Neural cell (in vitro differentiated cells): ENCODE measurements around the gene RAB3D. TPM values are rescaled to one million over a fixed set of nuclear protein-coding genes. Genes with fewer than 3 reads are reported as not detected.

Source experiments
- H2AFZ ChIP-seq: fragments of 200-600, 300-800 bp; sonication (generic), shearing (Covaris generic); 2 replicates; pipeline ENCODE4 v1.6.0; 2014; ENCODE audit warnings: low read depth, mild to moderate bottlenecking, antibody characterized with exemption, low read length, moderate library complexity
- H3F3A ChIP-seq: fragments of 200-600 bp; shearing (Covaris generic); 2 replicates; pipeline ENCODE4 v1.6.1; 2016; ENCODE audit warnings: mild to moderate bottlenecking, moderate library complexity, mixed read lengths, antibody characterized with exemption, low read length; ENCODE audit not compliant: insufficient read depth, poor library complexity, severe bottlenecking
- H3K27ac ChIP-seq: fragments of 200-600, 300-800 bp; sonication (generic), shearing (Covaris generic); 2 replicates; pipeline ENCODE4 v1.5.1; 2014; ENCODE audit warnings: mild to moderate bottlenecking, low read length, moderate library complexity
- H3K27me3 ChIP-seq: fragments of 300-800, 200-600 bp; sonication (generic), shearing (Covaris generic); 2 replicates; pipeline ENCODE4 v1.6.0; 2014; ENCODE audit warnings: mild to moderate bottlenecking, low read depth, low read length, moderate library complexity; ENCODE audit not compliant: insufficient read depth
- H3K36me3 ChIP-seq: fragments of 300-800, 200-600 bp; sonication (generic), shearing (Covaris generic); 2 replicates; pipeline ENCODE4 v1.5.1; 2014; ENCODE audit warnings: mild to moderate bottlenecking, antibody characterized with exemption, low read length, moderate library complexity; ENCODE audit not compliant: insufficient read depth
- H3K4me2 ChIP-seq: fragments of 300-800, 200-600 bp; sonication (generic), shearing (Covaris generic); 2 replicates; pipeline ENCODE4 v1.6.0; 2014; ENCODE audit warnings: mild to moderate bottlenecking, low read length
- H3K4me3 ChIP-seq: fragments of 300-800, 200-600 bp; sonication (generic), shearing (Covaris generic); 2 replicates; pipeline ENCODE4 v1.5.1; 2014; ENCODE audit warnings: mild to moderate bottlenecking, low read length, moderate library complexity
- H3K79me2 ChIP-seq: fragments of 200-600 bp; shearing (Covaris generic); replicated peaks from 2 replicates; pipeline ENCODE4 v1.6.0; 2014; ENCODE audit warnings: mild to moderate bottlenecking, low read length, moderate library complexity; ENCODE audit not compliant: insufficient read depth
- H3K9ac ChIP-seq: fragments of 300-800, 200-600 bp; sonication (generic), shearing (Covaris generic); 2 replicates; pipeline ENCODE4 v1.6.1; 2016; ENCODE audit warnings: mild to moderate bottlenecking, low read length, mixed read lengths
- H3K9me2 ChIP-seq: fragments of 200-600 bp; shearing (Covaris generic); 2 replicates; pipeline ENCODE4 v1.6.1; 2016; ENCODE audit warnings: mild to moderate bottlenecking, low read length, mixed read lengths; ENCODE audit not compliant: insufficient read depth
- H3K9me3 ChIP-seq: fragments of 200-600, 300-800 bp; sonication (generic), shearing (Covaris generic); 2 replicates; pipeline ENCODE4 v1.6.1; 2016; ENCODE audit warnings: mild to moderate bottlenecking, mixed run types, low read length, moderate library complexity, mixed read lengths
- H4K20me1 ChIP-seq: fragments of 200-600 bp; shearing (Covaris generic); 2 replicates; pipeline ENCODE4 v1.6.1; 2016; ENCODE audit warnings: mild to moderate bottlenecking, mixed run types; ENCODE audit not compliant: insufficient read depth
- EP300 ChIP-seq: fragments of 450-650 bp; conservative IDR thresholded peaks from 2 replicates; pipeline ENCODE4 v1.6.1; 2014; ENCODE audit warnings: antibody characterized with exemption, mild to moderate bottlenecking, moderate library complexity; ENCODE audit not compliant: poor library complexity, severe bottlenecking
- EZH2 ChIP-seq: fragments of 200-600, 300-800 bp; shearing (Covaris generic), sonication (generic); IDR thresholded peaks from 2 replicates; pipeline ENCODE4 v1.6.1; 2014; ENCODE audit warnings: antibody characterized with exemption, low read length, borderline replicate concordance, mild to moderate bottlenecking; ENCODE audit not compliant: insufficient read depth, poor library complexity, severe bottlenecking
- MXI1 ChIP-seq: fragments of 450-650 bp; conservative IDR thresholded peaks from 2 replicates; pipeline ENCODE4 v1.6.1; 2014; ENCODE audit warnings: antibody characterized with exemption, mild to moderate bottlenecking; ENCODE audit not compliant: poor library complexity, severe bottlenecking
- POLR2AphosphoS5 ChIP-seq: IDR thresholded peaks from 2 replicates; pipeline ENCODE4 v1.6.1; 2012
- RAD21 ChIP-seq: fragments of 450-650 bp; conservative IDR thresholded peaks from 2 replicates; pipeline ENCODE4 v1.6.1; 2014; ENCODE audit warnings: antibody characterized with exemption, mild to moderate bottlenecking, moderate library complexity
- SMC3 ChIP-seq: fragments of 450-650 bp; conservative IDR thresholded peaks from 2 replicates; pipeline ENCODE4 v1.6.1; 2014; ENCODE audit warnings: antibody characterized with exemption, mild to moderate bottlenecking, moderate library complexity; ENCODE audit not compliant: poor library complexity
- TAF1 ChIP-seq: IDR thresholded peaks from 2 replicates; pipeline ENCODE4 v1.6.1; 2012; ENCODE audit warnings: low read depth
- polyA plus RNA-seq: library from polyadenylated mRNA; depleted of rRNA; stranded (reverse); fragments of >200 nt; gene quantifications from 2 replicates; pipeline ENCODE4 v1.2.3, GENCODE V29; 2014
- TF ChIP-seq, protein P1 (sequence below): IDR thresholded peaks from 2 replicates; pipeline ENCODE4 v1.6.1; 2012; ENCODE audit warnings: borderline replicate concordance
- TF ChIP-seq, protein P2 (sequence below): fragments of 450-650 bp; IDR thresholded peaks from 2 replicates; pipeline ENCODE4 v1.5.1; 2014; ENCODE audit warnings: antibody characterized with exemption, mild to moderate bottlenecking, moderate library complexity; ENCODE audit not compliant: poor library complexity, severe bottlenecking

The RAB3D gene
- polyA plus RNA-seq, 1 donor from 2014 or later, result 19.3 TPM

GRCh38 chr19:11331502-11331901, 8.0 kb downstream of the RAB3D start:
- H2AFZ ChIP-seq, result no peak overlapping the region

GRCh38 chr19:11330127-11330526, 9.3 kb downstream of the RAB3D start:
- TF ChIP-seq TAF1 (no peak), EP300 (no peak), RAD21 (no peak), POLR2AphosphoS5 (no peak), MXI1 (no peak), SMC3 (no peak), EZH2 (no peak)
- TF ChIP-seq, protein P1, sequence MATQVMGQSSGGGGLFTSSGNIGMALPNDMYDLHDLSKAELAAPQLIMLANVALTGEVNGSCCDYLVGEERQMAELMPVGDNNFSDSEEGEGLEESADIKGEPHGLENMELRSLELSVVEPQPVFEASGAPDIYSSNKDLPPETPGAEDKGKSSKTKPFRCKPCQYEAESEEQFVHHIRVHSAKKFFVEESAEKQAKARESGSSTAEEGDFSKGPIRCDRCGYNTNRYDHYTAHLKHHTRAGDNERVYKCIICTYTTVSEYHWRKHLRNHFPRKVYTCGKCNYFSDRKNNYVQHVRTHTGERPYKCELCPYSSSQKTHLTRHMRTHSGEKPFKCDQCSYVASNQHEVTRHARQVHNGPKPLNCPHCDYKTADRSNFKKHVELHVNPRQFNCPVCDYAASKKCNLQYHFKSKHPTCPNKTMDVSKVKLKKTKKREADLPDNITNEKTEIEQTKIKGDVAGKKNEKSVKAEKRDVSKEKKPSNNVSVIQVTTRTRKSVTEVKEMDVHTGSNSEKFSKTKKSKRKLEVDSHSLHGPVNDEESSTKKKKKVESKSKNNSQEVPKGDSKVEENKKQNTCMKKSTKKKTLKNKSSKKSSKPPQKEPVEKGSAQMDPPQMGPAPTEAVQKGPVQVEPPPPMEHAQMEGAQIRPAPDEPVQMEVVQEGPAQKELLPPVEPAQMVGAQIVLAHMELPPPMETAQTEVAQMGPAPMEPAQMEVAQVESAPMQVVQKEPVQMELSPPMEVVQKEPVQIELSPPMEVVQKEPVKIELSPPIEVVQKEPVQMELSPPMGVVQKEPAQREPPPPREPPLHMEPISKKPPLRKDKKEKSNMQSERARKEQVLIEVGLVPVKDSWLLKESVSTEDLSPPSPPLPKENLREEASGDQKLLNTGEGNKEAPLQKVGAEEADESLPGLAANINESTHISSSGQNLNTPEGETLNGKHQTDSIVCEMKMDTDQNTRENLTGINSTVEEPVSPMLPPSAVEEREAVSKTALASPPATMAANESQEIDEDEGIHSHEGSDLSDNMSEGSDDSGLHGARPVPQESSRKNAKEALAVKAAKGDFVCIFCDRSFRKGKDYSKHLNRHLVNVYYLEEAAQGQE, result no peak
- TF ChIP-seq, protein P2, sequence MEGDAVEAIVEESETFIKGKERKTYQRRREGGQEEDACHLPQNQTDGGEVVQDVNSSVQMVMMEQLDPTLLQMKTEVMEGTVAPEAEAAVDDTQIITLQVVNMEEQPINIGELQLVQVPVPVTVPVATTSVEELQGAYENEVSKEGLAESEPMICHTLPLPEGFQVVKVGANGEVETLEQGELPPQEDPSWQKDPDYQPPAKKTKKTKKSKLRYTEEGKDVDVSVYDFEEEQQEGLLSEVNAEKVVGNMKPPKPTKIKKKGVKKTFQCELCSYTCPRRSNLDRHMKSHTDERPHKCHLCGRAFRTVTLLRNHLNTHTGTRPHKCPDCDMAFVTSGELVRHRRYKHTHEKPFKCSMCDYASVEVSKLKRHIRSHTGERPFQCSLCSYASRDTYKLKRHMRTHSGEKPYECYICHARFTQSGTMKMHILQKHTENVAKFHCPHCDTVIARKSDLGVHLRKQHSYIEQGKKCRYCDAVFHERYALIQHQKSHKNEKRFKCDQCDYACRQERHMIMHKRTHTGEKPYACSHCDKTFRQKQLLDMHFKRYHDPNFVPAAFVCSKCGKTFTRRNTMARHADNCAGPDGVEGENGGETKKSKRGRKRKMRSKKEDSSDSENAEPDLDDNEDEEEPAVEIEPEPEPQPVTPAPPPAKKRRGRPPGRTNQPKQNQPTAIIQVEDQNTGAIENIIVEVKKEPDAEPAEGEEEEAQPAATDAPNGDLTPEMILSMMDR, result no peak

More at GRCh38 chr19:11331502-11331901, 8.0 kb downstream of the RAB3D start:
- Histone ChIP-seq H3K27me3 (no peaks in the 10 kb centered on the region), H3K36me3 (peaks cover 19% of the 10 kb centered on the region), H3K27ac (no peak overlapping the region), H3F3A (no peaks in the 10 kb centered on the region), H3K4me3 (no peak overlapping the region), H3K9me3 (peaks cover 4% of the 10 kb centered on the region), H3K9me2 (no peaks in the 10 kb centered on the region), H3K4me2 (no peak overlapping the region), H3K79me2 (no peaks in the 10 kb centered on the region), H4K20me1 (no peaks in the 10 kb centered on the region), H3K9ac (no peak overlapping the region)
- no peak for TF ChIP-seq RAD21
- no peak for TF ChIP-seq EZH2
- TF ChIP-seq MXI1, result no peak
- no peak for TF ChIP-seq TAF1
- no peak for TF ChIP-seq POLR2AphosphoS5
- TF ChIP-seq, protein P2, result no peak
- TF ChIP-seq, protein P1, result no peak
- no peak for TF ChIP-seq EP300
- TF ChIP-seq SMC3, result no peak

More at GRCh38 chr19:11330127-11330526, 9.3 kb downstream of the RAB3D start:
- no peaks in the 10 kb centered on the region for H3K27me3 ChIP-seq
- no peaks in the 10 kb centered on the region for H3K9me3 ChIP-seq
- H3F3A ChIP-seq, result no peaks in the 10 kb centered on the region
- H3K36me3 ChIP-seq, result peaks cover 8% of the 10 kb centered on the region
- no peaks in the 10 kb centered on the region for H3K79me2 ChIP-seq
- no peak overlapping the region for H3K4me2 ChIP-seq
- H2AFZ ChIP-seq, result no peak overlapping the region
- H3K27ac ChIP-seq, result no peak overlapping the region
- H3K4me3 ChIP-seq, result no peak overlapping the region
- no peaks in the 10 kb centered on the region for H4K20me1 ChIP-seq
- H3K9me2 ChIP-seq, result no peaks in the 10 kb centered on the region
- no peak overlapping the region for H3K9ac ChIP-seq
